ENCODE measurements around the gene FAAH.

DNA sequence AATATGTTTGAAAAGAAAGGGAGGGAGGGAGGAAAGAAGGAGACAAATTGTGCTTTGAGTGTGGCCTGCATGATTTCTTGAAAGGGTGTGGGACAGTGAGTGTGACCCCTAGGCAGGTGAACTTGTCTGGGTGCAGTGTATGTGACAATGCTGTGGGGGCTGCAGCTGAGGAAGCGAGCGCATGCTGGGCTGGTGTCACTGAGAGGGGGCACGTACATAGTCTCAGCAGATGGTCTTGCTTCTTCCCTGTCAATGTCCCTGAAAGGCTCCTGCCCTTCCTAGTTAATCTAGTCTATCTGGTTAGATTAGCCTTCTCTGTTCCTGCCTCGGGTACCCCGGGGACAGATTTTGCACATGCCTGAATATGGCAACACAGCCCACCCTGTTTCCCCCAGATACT, 9.8 kb downstream of the FAAH start:
- no peak for TF ChIP-seq ZFX (IDR thresholded peaks at IDR 0.05; ENCODE audit: borderline replicate concordance)
- TF ChIP-seq, protein P1, sequence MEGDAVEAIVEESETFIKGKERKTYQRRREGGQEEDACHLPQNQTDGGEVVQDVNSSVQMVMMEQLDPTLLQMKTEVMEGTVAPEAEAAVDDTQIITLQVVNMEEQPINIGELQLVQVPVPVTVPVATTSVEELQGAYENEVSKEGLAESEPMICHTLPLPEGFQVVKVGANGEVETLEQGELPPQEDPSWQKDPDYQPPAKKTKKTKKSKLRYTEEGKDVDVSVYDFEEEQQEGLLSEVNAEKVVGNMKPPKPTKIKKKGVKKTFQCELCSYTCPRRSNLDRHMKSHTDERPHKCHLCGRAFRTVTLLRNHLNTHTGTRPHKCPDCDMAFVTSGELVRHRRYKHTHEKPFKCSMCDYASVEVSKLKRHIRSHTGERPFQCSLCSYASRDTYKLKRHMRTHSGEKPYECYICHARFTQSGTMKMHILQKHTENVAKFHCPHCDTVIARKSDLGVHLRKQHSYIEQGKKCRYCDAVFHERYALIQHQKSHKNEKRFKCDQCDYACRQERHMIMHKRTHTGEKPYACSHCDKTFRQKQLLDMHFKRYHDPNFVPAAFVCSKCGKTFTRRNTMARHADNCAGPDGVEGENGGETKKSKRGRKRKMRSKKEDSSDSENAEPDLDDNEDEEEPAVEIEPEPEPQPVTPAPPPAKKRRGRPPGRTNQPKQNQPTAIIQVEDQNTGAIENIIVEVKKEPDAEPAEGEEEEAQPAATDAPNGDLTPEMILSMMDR (IDR thresholded peaks at IDR 0.05) = no peak
